ENCODE measurements around the gene MSH3.

DNA sequence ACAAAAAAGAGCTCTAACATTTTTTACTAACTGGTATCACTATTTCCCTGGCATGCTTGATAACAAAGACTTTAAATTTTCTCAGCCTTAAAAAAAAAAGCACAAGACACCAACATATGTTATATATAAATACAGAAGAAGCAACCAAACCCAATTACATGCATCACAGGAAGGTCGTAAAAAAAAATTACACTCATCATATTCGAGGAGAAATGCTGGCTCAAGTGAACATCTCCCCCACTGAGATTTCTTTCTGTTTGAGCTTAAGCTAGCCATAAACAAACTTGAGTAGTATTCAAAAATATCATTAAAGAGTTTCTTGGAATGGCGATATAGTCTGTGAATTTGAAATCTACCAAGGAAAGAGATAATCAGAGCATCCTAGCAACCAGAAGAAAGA lies 7.5 kb upstream of the MSH3 start:
- TF ChIP-seq POLR2A (IDR thresholded peaks at IDR 0.05) = no peak
- TF ChIP-seq, protein P1, sequence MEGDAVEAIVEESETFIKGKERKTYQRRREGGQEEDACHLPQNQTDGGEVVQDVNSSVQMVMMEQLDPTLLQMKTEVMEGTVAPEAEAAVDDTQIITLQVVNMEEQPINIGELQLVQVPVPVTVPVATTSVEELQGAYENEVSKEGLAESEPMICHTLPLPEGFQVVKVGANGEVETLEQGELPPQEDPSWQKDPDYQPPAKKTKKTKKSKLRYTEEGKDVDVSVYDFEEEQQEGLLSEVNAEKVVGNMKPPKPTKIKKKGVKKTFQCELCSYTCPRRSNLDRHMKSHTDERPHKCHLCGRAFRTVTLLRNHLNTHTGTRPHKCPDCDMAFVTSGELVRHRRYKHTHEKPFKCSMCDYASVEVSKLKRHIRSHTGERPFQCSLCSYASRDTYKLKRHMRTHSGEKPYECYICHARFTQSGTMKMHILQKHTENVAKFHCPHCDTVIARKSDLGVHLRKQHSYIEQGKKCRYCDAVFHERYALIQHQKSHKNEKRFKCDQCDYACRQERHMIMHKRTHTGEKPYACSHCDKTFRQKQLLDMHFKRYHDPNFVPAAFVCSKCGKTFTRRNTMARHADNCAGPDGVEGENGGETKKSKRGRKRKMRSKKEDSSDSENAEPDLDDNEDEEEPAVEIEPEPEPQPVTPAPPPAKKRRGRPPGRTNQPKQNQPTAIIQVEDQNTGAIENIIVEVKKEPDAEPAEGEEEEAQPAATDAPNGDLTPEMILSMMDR (IDR thresholded peaks at IDR 0.05) = no peak
